Measurements from ENCODE around the gene RBMY1B.
"Not testable (repeated sequence)": the region's sequence is repeated elsewhere in the genome, so short reads cannot be mapped to it uniquely, and the experiment has no call there.

Gene RBMY1B

GRCh38 chrY:21511038-21511437, at the start of gene RBMY1B:
Gene RBMY1B (plus strand): TSS chrY:21511338. CDS start chrY:21513351, 2,013 bp downstream.
- not testable (repeated sequence) for DNase-seq

- not testable (repeated sequence) for DNase-seq
These were observed 48.2 kb upstream of the RBMY1B start for GRCh38 chrY:21462915-21463314.

- no peak for DNase-seq
These were observed 28.2 kb upstream of the RBMY1B start for GRCh38 chrY:21482967-21483366.

GRCh38 chrY:21534579-21534978, 23.4 kb downstream of the RBMY1B start, which contains the start of gene RBMY1A1:
Gene RBMY1A1 (plus strand): TSS chrY:21534879. CDS start chrY:21536892, 2,013 bp downstream.
- DNase-seq: not testable (repeated sequence)

GRCh38 chrY:21559316-21559984, 48.3 kb downstream of the RBMY1B start:
- DNase-seq: not testable (repeated sequence)

Measured in CD4-positive, alpha-beta T cell treated with Interleukin-21 for 1 hour (primary cell).